Lower leg skin (tissue), 3 donors: ENCODE measurements around the gene FOXP1.

ENCODE experiments used
- POLR2A ChIP-seq, 2 donors: fragments of 450-650 bp; IDR thresholded peaks; one replicate each; pipeline ENCODE4 v1.6.1; 2016 to 2017; ENCODE audit warnings: antibody characterized with exemption in 2 of 2, mild to moderate bottlenecking in 1 of 2, moderate library complexity in 1 of 2
- TF ChIP-seq, protein P1 (sequence below), 3 donors: fragments of 450-650 bp; IDR thresholded peaks; one replicate each; pipeline ENCODE4 v1.5.1; 2016; ENCODE audit warnings: antibody characterized with exemption in 3 of 3, mild to moderate bottlenecking in 3 of 3, moderate library complexity in 2 of 3

DNA sequence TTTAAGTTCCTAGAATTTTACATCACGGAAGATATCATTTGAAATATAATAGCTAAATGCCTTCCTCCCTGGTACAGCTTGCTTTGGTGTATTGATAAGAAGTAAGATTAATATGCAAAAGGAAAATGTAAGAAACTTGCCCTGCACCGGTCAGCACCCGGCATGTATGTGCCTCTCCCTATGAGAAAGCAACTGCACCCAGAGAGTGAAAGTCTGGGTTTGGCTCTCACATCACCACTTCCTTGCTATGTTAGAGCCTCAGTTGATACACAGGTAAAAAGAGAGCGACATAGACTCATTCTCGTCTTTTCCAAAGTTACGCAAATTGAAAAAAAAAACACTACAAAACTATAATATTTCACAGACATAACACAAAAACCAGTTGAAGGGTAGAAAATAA lies 96.7 kb downstream of the FOXP1 start:
- TF ChIP-seq, protein P1, sequence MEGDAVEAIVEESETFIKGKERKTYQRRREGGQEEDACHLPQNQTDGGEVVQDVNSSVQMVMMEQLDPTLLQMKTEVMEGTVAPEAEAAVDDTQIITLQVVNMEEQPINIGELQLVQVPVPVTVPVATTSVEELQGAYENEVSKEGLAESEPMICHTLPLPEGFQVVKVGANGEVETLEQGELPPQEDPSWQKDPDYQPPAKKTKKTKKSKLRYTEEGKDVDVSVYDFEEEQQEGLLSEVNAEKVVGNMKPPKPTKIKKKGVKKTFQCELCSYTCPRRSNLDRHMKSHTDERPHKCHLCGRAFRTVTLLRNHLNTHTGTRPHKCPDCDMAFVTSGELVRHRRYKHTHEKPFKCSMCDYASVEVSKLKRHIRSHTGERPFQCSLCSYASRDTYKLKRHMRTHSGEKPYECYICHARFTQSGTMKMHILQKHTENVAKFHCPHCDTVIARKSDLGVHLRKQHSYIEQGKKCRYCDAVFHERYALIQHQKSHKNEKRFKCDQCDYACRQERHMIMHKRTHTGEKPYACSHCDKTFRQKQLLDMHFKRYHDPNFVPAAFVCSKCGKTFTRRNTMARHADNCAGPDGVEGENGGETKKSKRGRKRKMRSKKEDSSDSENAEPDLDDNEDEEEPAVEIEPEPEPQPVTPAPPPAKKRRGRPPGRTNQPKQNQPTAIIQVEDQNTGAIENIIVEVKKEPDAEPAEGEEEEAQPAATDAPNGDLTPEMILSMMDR (IDR thresholded peaks at IDR 0.05) = no peak
- no peak for TF ChIP-seq POLR2A (IDR thresholded peaks at IDR 0.05)
